ENCODE data around the gene ZNF282. TPM values are rescaled to one million over a fixed set of nuclear protein-coding genes. Genes with fewer than 3 reads are reported as not detected.

Gene ZNF282
- 15.5 and 31.9 TPM in 2 replicates for total RNA-seq (ENCODE audit: low replicate concordance)

DNA sequence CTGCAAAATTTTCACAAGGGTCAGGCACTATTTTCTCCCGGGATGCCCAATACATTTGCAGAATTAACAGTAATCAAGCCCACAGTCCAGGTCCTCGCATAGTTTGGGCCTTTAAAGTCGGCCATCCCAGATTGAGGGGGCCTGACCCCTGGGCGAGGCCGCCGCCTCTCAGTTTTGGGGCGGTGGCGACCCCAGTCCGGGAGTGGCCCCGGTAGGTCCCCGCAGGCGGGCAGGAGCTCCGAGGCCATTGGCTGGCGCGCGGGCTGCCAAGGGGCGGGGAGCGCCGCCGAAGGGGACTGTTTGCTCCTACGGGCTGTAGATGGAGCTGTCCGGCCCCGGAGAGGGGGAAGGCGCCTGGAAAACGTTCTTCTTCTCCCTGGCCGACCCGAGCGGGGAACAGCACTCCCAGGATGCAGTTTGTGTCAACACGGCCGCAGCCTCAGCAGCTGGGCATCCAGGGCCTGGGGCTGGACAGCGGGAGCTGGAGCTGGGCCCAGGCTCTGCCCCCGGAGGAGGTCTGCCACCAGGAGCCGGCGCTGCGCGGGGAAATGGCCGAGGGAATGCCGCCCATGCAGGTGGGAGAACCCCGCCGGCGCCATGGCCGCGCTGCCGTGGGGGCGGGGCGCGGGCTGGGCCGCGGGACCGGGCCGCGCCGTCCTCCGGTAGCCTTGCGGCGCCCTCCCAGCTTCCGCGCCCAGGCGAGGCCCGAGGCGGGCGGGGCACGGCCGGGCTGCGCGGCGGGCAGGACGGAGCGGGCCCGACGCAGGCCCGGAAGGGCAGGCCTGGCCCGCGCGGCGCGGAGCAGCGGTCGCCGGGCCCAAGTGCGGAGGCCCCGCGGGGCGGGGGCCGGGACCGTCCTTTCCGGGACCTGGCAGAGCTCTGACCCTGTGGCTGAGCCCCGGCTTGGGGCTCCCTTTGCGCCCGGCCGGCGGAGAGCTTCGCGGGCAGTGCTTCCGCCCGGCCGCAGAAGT lies at the start of gene ZNF282:
Gene ZNF282 (plus strand): TSS at position 367 of the 971 bp plus-strand sequence. CDS start 44 bp downstream, at position 411.
- H3K4me3 ChIP-seq (ENCODE audit: low read depth, low read length) = peak within 1 kb of the TSS; percentile 87
- DNase-seq (ENCODE audit: low read depth) = peak; percentile 85
- TF ChIP-seq, protein P1, sequence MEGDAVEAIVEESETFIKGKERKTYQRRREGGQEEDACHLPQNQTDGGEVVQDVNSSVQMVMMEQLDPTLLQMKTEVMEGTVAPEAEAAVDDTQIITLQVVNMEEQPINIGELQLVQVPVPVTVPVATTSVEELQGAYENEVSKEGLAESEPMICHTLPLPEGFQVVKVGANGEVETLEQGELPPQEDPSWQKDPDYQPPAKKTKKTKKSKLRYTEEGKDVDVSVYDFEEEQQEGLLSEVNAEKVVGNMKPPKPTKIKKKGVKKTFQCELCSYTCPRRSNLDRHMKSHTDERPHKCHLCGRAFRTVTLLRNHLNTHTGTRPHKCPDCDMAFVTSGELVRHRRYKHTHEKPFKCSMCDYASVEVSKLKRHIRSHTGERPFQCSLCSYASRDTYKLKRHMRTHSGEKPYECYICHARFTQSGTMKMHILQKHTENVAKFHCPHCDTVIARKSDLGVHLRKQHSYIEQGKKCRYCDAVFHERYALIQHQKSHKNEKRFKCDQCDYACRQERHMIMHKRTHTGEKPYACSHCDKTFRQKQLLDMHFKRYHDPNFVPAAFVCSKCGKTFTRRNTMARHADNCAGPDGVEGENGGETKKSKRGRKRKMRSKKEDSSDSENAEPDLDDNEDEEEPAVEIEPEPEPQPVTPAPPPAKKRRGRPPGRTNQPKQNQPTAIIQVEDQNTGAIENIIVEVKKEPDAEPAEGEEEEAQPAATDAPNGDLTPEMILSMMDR (IDR thresholded peaks at IDR 0.05; ENCODE audit: insufficient read depth, low read length) = peak; percentile 81

DNA sequence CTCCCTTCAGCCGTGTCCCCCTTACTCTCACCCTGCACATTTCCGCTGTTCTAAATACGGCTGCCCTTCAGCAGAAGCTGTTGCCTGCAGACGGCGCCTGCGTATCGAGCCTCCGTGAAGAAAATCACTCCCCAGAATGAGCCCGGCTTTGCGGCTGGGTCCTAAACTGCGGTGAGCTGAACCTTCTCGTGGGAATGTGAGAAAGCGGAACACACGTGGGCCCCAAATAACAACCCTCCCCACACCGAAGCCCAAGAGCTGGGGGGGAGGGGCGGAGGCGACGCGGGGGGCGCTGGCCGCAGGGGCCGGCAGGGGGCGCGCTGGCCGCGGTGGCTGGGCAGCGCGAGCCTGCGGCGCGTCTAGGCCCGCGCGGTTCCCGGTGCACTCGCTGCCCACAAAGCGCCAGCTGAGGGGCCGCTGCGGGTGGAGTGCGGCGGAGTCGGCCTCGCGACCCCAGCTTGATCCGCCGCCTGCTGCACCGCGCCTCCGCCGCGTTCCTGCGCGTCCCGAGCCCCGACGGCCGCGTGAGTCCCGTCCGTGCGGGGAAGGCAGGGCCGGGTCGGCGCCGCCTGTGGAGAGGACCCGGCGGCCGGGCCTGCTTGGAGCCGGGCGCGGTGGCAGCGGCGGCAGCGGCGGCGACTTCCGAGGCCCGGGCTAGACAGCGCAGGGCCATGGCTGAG lies 48.1 kb upstream of the ZNF282 start, which contains the start of gene ZNF398:
Gene ZNF398 (plus strand): TSS at position 382 of the 680 bp plus-strand sequence. CDS start 290 bp downstream, at position 672.
- TF ChIP-seq, protein P1 (IDR thresholded peaks at IDR 0.05; ENCODE audit: insufficient read depth, low read length) = peak; percentile 40
- DNase-seq (ENCODE audit: low read depth) = peak; percentile 70
- peak within 1 kb of the TSS; percentile 80 for H3K4me3 ChIP-seq (ENCODE audit: low read depth, low read length)

DNA sequence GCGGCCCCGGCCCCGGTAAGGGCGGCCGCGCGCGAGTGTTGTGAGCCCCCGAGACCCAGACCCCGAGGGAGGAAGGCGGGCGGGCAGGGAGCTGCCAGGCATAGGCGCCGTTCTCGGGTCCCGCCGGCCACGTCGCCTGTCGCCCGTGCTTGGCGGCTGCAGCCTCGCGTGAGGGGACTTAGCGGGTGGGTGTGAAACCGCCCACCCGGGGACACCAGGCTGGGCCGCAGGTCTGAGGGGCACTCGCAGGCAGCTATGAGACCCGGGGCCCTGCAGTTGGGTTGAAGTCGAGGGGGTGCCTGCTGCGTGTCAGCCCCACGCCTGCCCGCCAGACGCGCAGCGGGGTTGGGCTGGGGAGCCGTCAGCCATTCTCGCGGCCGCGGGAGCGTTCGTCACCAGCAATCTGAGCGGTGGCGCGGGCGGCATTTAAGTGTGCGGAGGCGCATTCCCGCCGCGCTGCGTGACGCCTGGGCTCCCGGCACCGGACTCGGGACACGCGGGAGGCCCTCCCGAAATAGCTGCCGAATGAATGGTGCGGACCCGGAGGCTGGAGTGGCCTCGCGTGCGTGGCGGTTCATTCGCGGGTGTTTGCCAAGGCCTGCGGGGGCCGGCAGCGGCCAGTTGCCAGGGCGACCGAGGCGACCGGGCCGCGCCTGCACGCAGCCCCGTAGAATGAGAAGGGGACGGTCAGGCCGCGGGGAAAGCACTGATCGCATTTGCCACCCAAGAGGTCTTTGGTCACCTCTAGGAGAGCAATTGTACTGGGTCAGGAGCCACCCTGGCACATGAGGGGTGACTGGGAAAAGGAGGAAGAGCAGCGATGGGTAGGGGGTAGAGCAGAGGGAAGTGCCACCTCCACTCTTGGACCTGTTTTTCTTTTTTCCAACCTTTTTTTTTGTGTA lies 47.3 kb upstream of the ZNF282 start:
- peak overlapping the region; percentile 80 for H3K4me3 ChIP-seq (ENCODE audit: low read depth, low read length)
- peak; percentile 38 for DNase-seq (ENCODE audit: low read depth)
- TF ChIP-seq, protein P1 (IDR thresholded peaks at IDR 0.05; ENCODE audit: insufficient read depth, low read length) = no peak

DNA sequence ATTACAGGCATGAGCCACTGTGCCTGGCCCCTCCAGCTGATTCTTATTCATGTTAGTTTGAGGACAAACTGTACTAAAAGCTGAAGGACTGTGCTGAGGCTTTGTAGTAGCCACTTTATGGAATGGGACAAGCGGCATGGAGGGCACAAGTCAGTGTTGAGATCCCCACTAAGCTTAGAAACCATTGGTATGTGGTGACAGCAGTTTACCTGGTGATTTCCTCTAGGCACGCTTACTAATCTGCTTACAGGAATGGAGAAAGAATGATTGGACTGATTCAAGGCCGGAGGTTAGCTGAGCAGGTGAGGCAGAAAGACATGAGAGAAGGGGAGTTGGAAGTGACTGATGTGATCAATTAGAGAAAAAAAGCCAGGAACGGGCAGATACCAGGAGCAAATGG lies 44.4 kb upstream of the ZNF282 start:
- TF ChIP-seq, protein P1 (IDR thresholded peaks at IDR 0.05; ENCODE audit: insufficient read depth, low read length) = no peak
- no peak overlapping the region for H3K4me3 ChIP-seq (ENCODE audit: low read depth, low read length)
- no peak for DNase-seq (ENCODE audit: low read depth)

DNA sequence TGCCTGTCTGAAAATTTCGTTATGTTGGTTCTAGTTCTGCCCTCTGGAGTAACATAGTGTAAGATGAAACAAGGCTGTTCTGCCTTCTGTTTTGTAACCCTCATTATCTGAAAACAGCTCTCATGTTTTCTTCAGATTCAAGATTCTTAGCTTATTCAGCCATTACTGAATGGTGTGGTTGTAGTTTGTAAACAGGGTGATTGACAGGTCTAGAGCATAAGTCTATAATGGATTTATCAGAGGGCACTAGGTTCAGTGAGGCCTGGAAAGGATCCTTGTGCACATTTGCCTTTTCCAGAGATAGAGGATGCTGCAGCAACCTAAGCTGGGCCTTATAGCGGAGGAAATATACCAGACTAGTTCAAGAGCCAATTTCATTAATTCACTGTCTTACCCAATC lies 42.0 kb upstream of the ZNF282 start:
- TF ChIP-seq, protein P1 (IDR thresholded peaks at IDR 0.05; ENCODE audit: insufficient read depth, low read length) = no peak
- no peak overlapping the region for H3K4me3 ChIP-seq (ENCODE audit: low read depth, low read length)
- DNase-seq (ENCODE audit: low read depth) = no peak

DNA sequence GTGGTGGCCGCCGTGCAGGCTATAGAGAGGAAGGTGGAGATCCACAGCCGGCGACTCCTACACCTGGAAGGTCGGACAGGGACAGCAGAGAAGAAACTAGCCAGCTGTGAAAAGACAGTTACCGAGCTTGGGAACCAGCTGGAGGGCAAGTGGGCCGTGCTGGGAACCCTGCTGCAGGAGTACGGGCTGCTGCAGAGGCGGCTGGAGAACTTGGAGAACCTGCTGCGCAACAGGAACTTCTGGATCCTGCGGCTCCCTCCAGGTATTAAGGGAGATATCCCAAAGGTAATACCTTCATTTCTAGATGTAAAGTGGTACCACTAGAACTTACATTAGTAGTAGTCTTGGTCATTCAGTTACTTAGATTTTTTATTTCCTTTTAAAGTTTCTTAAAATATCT lies 41.3 kb upstream of the ZNF282 start:
- TF ChIP-seq, protein P1 (IDR thresholded peaks at IDR 0.05; ENCODE audit: insufficient read depth, low read length) = no peak
- no peak overlapping the region for H3K4me3 ChIP-seq (ENCODE audit: low read depth, low read length)
- no peak for DNase-seq (ENCODE audit: low read depth)

Data from fibroblast of the aortic adventitia (primary cell).